H1 (cell line): ENCODE measurements around the gene TNS1. TPM values are rescaled to one million over a fixed set of nuclear protein-coding genes. Genes with fewer than 3 reads are reported as not detected.

ENCODE experiments used
- CTCF ChIA-PET: fragments of 300-600 bp; sonication (Branson Sonifier 250); formaldehyde crosslinking; loops from one replicate; lab custom pipeline; 2021; ENCODE audit not compliant: partially characterized antibody; lab: Charles Lee
- POLR2A ChIA-PET: fragments of 300-600 bp; sonication (Branson Sonifier 250); formaldehyde crosslinking; loops from one replicate; lab custom pipeline; 2021; ENCODE audit warnings: inconsistent platforms; ENCODE audit not compliant: partially characterized antibody; lab: Charles Lee
- DNase-seq, 2 experiments: peaks; one replicate each; pipeline versions ENCODE4 v3.0.0 to v3.0.0-alpha.2; 2010 to 2022; ENCODE audit warnings: low spot score in 2 of 2, low read depth in 1 of 2, mixed read lengths in 1 of 2
- FAIRE-seq: peaks from 2 replicates; lab custom pipeline; 2011; peaks lifted over from hg19 to GRCh38; lab: Jason Lieb, UNC
- H2AFZ ChIP-seq: 2 replicates; pipeline ENCODE4 v1.8.1; 2012; ENCODE audit warnings: low read length, inconsistent platforms
- H2AK5ac ChIP-seq: 2 replicates; pipeline ENCODE4 v1.6.1; 2013; ENCODE audit warnings: low read depth, low read length
- H2BK120ac ChIP-seq: replicated peaks from 2 replicates; pipeline ENCODE3; 2013; ENCODE audit warnings: low read depth, low read length, inconsistent platforms
- H2BK12ac ChIP-seq: 2 replicates; pipeline ENCODE4 v1.6.1; 2013; ENCODE audit warnings: low read depth, low read length
- H2BK15ac ChIP-seq: 2 replicates; pipeline ENCODE4 v1.6.1; 2013; ENCODE audit warnings: low read length
- H2BK20ac ChIP-seq: 2 replicates; pipeline ENCODE4 v1.6.1; 2013; ENCODE audit warnings: low read length
- H2BK5ac ChIP-seq: 2 replicates; pipeline ENCODE4 v1.6.1; 2013; ENCODE audit warnings: low read depth, low read length
- H3K14ac ChIP-seq: 2 replicates; pipeline ENCODE4 v1.6.1; 2013; ENCODE audit warnings: inconsistent platforms; ENCODE audit not compliant: insufficient read length
- H3K18ac ChIP-seq: 2 replicates; pipeline ENCODE4 v1.6.1; 2013; ENCODE audit warnings: low read length; ENCODE audit errors: extremely low read depth
- H3K23ac ChIP-seq: 2 replicates; pipeline ENCODE4 v1.6.1; 2013; ENCODE audit warnings: inconsistent platforms; ENCODE audit not compliant: insufficient read length
- H3K23me2 ChIP-seq: 2 replicates; pipeline ENCODE4 v1.6.1; 2013; ENCODE audit warnings: low read depth, low read length
- H3K27ac ChIP-seq: 2 replicates; pipeline ENCODE4 v1.6.1; 2011; ENCODE audit warnings: low read depth, low read length, inconsistent platforms
- H3K27me3 ChIP-seq, 4 experiments: replicated peaks in 1 of 4; 1 replicate in 1 of 4; 2 replicates in 3 of 4; pipeline versions ENCODE4 v1.6.1 to v1.8.1; 2011 to 2013; ENCODE audit warnings: low read length in 3 of 4, mild to moderate bottlenecking in 3 of 4, inconsistent platforms in 2 of 4, mixed read lengths in 2 of 4, moderate library complexity in 1 of 4; ENCODE audit not compliant: control insufficient read depth in 3 of 4, insufficient read depth in 3 of 4; ENCODE audit errors: extremely low read depth in 1 of 4
- H3K36me3 ChIP-seq, 4 experiments: 2 replicates each; pipeline versions ENCODE4 v1.6.1 to v1.8.1; 2011 to 2013; ENCODE audit warnings: mild to moderate bottlenecking in 4 of 4, low read length in 3 of 4, moderate library complexity in 2 of 4, control low read depth in 1 of 4, inconsistent platforms in 1 of 4; ENCODE audit not compliant: insufficient read depth in 4 of 4, control insufficient read depth in 2 of 4
- H3K4ac ChIP-seq: replicated peaks from 2 replicates; pipeline ENCODE3; 2013; ENCODE audit warnings: low read length, low read depth, mixed read lengths, inconsistent platforms; ENCODE audit not compliant: insufficient read length
- H3K4me1 ChIP-seq, 4 experiments: replicated peaks in 1 of 4; 1 replicate in 1 of 4; 2 replicates in 3 of 4; pipeline versions ENCODE4 v1.6.1 to v1.8.1; 2011 to 2013; ENCODE audit warnings: low read length in 3 of 4, inconsistent platforms in 2 of 4, mixed read lengths in 1 of 4; ENCODE audit not compliant: insufficient read depth in 4 of 4, control insufficient read depth in 3 of 4
- H3K4me2 ChIP-seq, 2 experiments: 2 replicates each; pipeline versions ENCODE4 v1.6.1 to v1.8.1; 2011 to 2013; ENCODE audit warnings: low read depth in 2 of 2, low read length in 2 of 2, control low read depth in 1 of 2, inconsistent platforms in 1 of 2, mild to moderate bottlenecking in 1 of 2; ENCODE audit not compliant: insufficient read depth in 1 of 2
- H3K4me3 ChIP-seq, 4 experiments: fragments of 200-600, 300-600 bp in 1 of 4; sonication (generic), shearing (Covaris generic), sonication (Bioruptor Twin) in 1 of 4; 2 replicates each; pipeline versions ENCODE4 v1.5.1 to v1.8.1; 2011 to 2016; ENCODE audit warnings: low read length in 4 of 4, low read depth in 3 of 4, control low read depth in 2 of 4, inconsistent platforms in 2 of 4, mild to moderate bottlenecking in 2 of 4, mixed read lengths in 1 of 4, moderate library complexity in 1 of 4; ENCODE audit not compliant: insufficient read depth in 2 of 4; ENCODE audit errors: extremely low read depth in 1 of 4
- H3K56ac ChIP-seq: replicated peaks from 2 replicates; pipeline ENCODE3; 2013; ENCODE audit warnings: low read depth, mild to moderate bottlenecking, mixed read lengths, low read length, inconsistent platforms; ENCODE audit not compliant: insufficient read length
- H3K79me1 ChIP-seq: 2 replicates; pipeline ENCODE4 v1.6.1; 2013; ENCODE audit warnings: low read depth, low read length, control low read depth
- H3K79me2 ChIP-seq, 2 experiments: 2 replicates each; pipeline versions ENCODE4 v1.6.1 to v1.8.1; 2012 to 2013; ENCODE audit warnings: low read length in 2 of 2, mild to moderate bottlenecking in 2 of 2, inconsistent platforms in 1 of 2; ENCODE audit not compliant: insufficient read depth in 2 of 2, control insufficient read depth in 1 of 2
- H3K9ac ChIP-seq, 4 experiments: replicated peaks in 1 of 4; 1 replicate in 1 of 4; 2 replicates in 3 of 4; pipeline versions ENCODE4 v1.6.1 to v1.8.1; 2011 to 2013; ENCODE audit warnings: low read depth in 3 of 4, low read length in 3 of 4, control low read depth in 2 of 4, mild to moderate bottlenecking in 2 of 4, moderate library complexity in 2 of 4, inconsistent platforms in 1 of 4; ENCODE audit errors: extremely low read depth in 1 of 4
- H3K9me3 ChIP-seq, 2 experiments: 2 replicates each; pipeline versions ENCODE4 v1.6.1 to v1.8.1; 2012 to 2013; ENCODE audit warnings: mild to moderate bottlenecking in 2 of 2, moderate library complexity in 2 of 2, control low read depth in 1 of 2, inconsistent platforms in 1 of 2, low read depth in 1 of 2, low read length in 1 of 2, mixed read lengths in 1 of 2; ENCODE audit not compliant: insufficient read depth in 2 of 2
- H4K20me1 ChIP-seq, 2 experiments: replicated peaks in 1 of 2; 2 replicates each; pipeline versions ENCODE3 to v1.8.1; 2011 to 2013; ENCODE audit warnings: inconsistent platforms in 2 of 2, low read length in 2 of 2, mild to moderate bottlenecking in 1 of 2; ENCODE audit not compliant: insufficient read depth in 2 of 2, control insufficient read depth in 1 of 2
- H4K5ac ChIP-seq: 2 replicates; pipeline ENCODE4 v1.6.1; 2013; ENCODE audit warnings: low read length, low read depth, mixed read lengths, inconsistent platforms; ENCODE audit not compliant: insufficient read length
- H4K8ac ChIP-seq: 2 replicates; pipeline ENCODE4 v1.8.0; 2013; ENCODE audit warnings: mild to moderate bottlenecking, moderate library complexity, low read length, inconsistent platforms; ENCODE audit not compliant: insufficient read depth; ENCODE audit errors: extremely low read depth
- H4K91ac ChIP-seq: replicated peaks from 2 replicates; pipeline ENCODE3; 2013; ENCODE audit warnings: low read length, mixed read lengths, inconsistent platforms; ENCODE audit not compliant: insufficient read length
- CTCF ChIP-seq, 3 experiments: IDR thresholded peaks; 1 replicate in 2 of 3; 2 replicates in 1 of 3; pipeline versions ENCODE4 v1.5.1 to v1.6.1; 2011; ENCODE audit warnings: low read length in 3 of 3, mild to moderate bottlenecking in 3 of 3, inconsistent platforms in 2 of 3, low read depth in 1 of 3, moderate library complexity in 1 of 3; ENCODE audit not compliant: insufficient read depth in 1 of 3; ENCODE audit errors: control extremely low read depth in 1 of 3
- WGBS, 2 experiments: shearing (Covaris generic) in 1 of 2; methylation state at CpG; one replicate each; pipeline versions ENCODE4 v1.1.6 to v1.1.7; 2013 to 2015; ENCODE audit warnings: low lambda C conversion rate in 2 of 2, mixed read lengths in 2 of 2, inconsistent platforms in 1 of 2, low coverage in 1 of 2, missing lambda C conversion rate in 1 of 2; ENCODE audit not compliant: insufficient replicate concordance in 2 of 2, insufficient coverage in 1 of 2, insufficient read length in 1 of 2; ENCODE audit errors: extremely low coverage in 1 of 2, missing lambda C conversion rate in 1 of 2; 5-methylcytosine and 5-hydroxymethylcytosine counted together
- polyA plus RNA-seq, 7 experiments: library from polyadenylated mRNA; depleted of rRNA in 3 of 7; stranded (reverse) in 5 of 7; unstranded in 2 of 7; fragments of >200 nt in 5 of 7; fragments of 200-250 nt in 2 of 7; gene quantifications; 1 replicate in 5 of 7; 2 replicates in 1 of 7; 4 replicates in 1 of 7; pipeline versions ENCODE4 v1.2.1 to v1.2.3, GENCODE V29; 2011 to 2013; ENCODE audit warnings: missing spikeins in 2 of 7, mixed read lengths in 2 of 7
- total RNA-seq: library from RNA; stranded (reverse); fragmentation: NEBNext Ultra II Directional; extraction: Animal tissue kit (Norgen Biotek cat#: 25700); gene quantifications from 2 replicates; pipeline ENCODE4 v1.2.1, GENCODE V29; 2021

The TNS1 gene
- total and polyA plus RNA-seq, 2 of the 8 experiments (the other 6 are each of a cell fraction or from before 2014, with no cell fraction given) = 1.5 to 5.1 TPM

GRCh38 chr2:217774232-217774631 is 228.6 kb downstream of the TNS1 start:
- H3K79me2 ChIP-seq = no peaks in the 10 kb centered on the region
- no peak overlapping the region for H2BK12ac ChIP-seq
- H2BK15ac ChIP-seq = no peak overlapping the region
- FAIRE-seq (no peak), DNase-seq (no peak)
- no peak overlapping the region for H4K5ac ChIP-seq
- no peak overlapping the region for H3K9ac ChIP-seq
- no peaks in the 10 kb centered on the region for H3K79me1 ChIP-seq
- H3K27me3 ChIP-seq = no peaks in the 10 kb centered on the region; a peak in 1 of 7 replicates
- H3K4me3 ChIP-seq = no peak overlapping the region
- WGBS, 2 experiments = 85% methylated on average over 3 of the region's 3 CpGs; no CpG with 5 or more reads in 1 of the 2 experiments
- no peaks in the 10 kb centered on the region for H3K9me3 ChIP-seq
- no peak overlapping the region for H3K23ac ChIP-seq
- no peak overlapping the region for H3K4me2 ChIP-seq
- TF ChIP-seq CTCF (IDR thresholded peaks at IDR 0.05; ENCODE audit: control extremely low read depth in 1 of 3, insufficient read depth in 1 of 3, low read depth in 1 of 3, low read length in 3 of 3) = no peak
- TF ChIP-seq, all 59 proteins: peak for 0
- ChIA-PET POLR2A (no interaction called here), CTCF (interaction anchor here (1.0 to 6.7 kb wide), 2 partner anchors 12 to 220 kb away, joined by 3 to 48 read pairs; no protein-coding TSS in a partner anchor)
- no peak overlapping the region for H3K27ac ChIP-seq
- no peaks in the 10 kb centered on the region for H3K4me1 ChIP-seq
- H4K8ac ChIP-seq = no peak overlapping the region
- H3K56ac ChIP-seq = no peak overlapping the region
- no peak overlapping the region for H2BK120ac ChIP-seq
- H2AK5ac ChIP-seq = no peak overlapping the region
- no peaks in the 10 kb centered on the region for H3K23me2 ChIP-seq
- H3K4ac ChIP-seq = no peak overlapping the region
- H4K20me1 ChIP-seq = no peaks in the 10 kb centered on the region
- no peak overlapping the region for H2AFZ ChIP-seq
- H3K36me3 ChIP-seq = no peaks in the 10 kb centered on the region
- no peak overlapping the region for H3K18ac ChIP-seq
- H4K91ac ChIP-seq = no peak overlapping the region
- no peak overlapping the region for H2BK20ac ChIP-seq
- H2BK5ac ChIP-seq = no peak overlapping the region
- H3K14ac ChIP-seq = no peak overlapping the region
